DOHH2 (cell line): ENCODE results near the gene GTF2F1.

Source experiments
- CTCF ChIP-seq: fragments of 200-600 bp; sonication (generic); IDR thresholded peaks from one replicate; pipeline ENCODE4 v1.5.1; 2014; ENCODE audit warnings: antibody characterized with exemption, mild to moderate bottlenecking, low read depth, low read length; ENCODE audit not compliant: poor library complexity, severe bottlenecking
- EZH2phosphoT487 ChIP-seq: fragments of 200-600 bp; sonication (generic); IDR thresholded peaks from 2 replicates; pipeline ENCODE4 v1.6.1; 2017; ENCODE audit warnings: borderline replicate concordance, mild to moderate bottlenecking, antibody characterized with exemption, low read length, moderate library complexity, mixed read lengths

- TF ChIP-seq CTCF, result no peak
- no peak for TF ChIP-seq EZH2phosphoT487
Observed at GRCh38 chr19:6359568-6360341, 33.2 kb downstream of the GTF2F1 start.
